HG02798 (cell line): Measurements from ENCODE around the gene PDCL3.
A peak's percentile ranks its signal among the peaks of the same experiment; 100 is the strongest.

Source experiments
- ATAC-seq: cut with Tn5 transposase; IDR thresholded peaks from one replicate; pipeline ENCODE4 v1.9.1; 2021; ENCODE audit warnings: mild to moderate bottlenecking; ENCODE audit not compliant: unreplicated experiment, poor library complexity

PDCL3 gene

GRCh38 chr2:100556746-100557145 lies 6.0 kb upstream of the PDCL3 start:
- no peak for ATAC-seq

- no peak for ATAC-seq
Observed at GRCh38 chr2:100560216-100560830, 2.5 kb upstream of the PDCL3 start.

GRCh38 chr2:100561191-100561590 lies 1.6 kb upstream of the PDCL3 start:
- ATAC-seq = no peak

- peak; percentile 5 for ATAC-seq
Observed at GRCh38 chr2:100563407-100564247, 834 bp downstream of the PDCL3 start.

GRCh38 chr2:100568989-100569388 lies 6.2 kb downstream of the PDCL3 start:
- no peak for ATAC-seq

GRCh38 chr2:100571668-100572067 lies 8.9 kb downstream of the PDCL3 start:
- ATAC-seq = no peak

GRCh38 chr2:100577777-100578176 lies 15.0 kb downstream of the PDCL3 start:
- ATAC-seq = no peak

- peak; percentile 54 for ATAC-seq
Observed at GRCh38 chr2:100580367-100581276, 17.8 kb downstream of the PDCL3 start.

GRCh38 chr2:100581277-100581612 lies 18.5 kb downstream of the PDCL3 start:
- no peak for ATAC-seq

GRCh38 chr2:100584816-100585215 lies 22.0 kb downstream of the PDCL3 start:
- ATAC-seq = no peak

GRCh38 chr2:100588071-100588786 lies 25.4 kb downstream of the PDCL3 start:
- peak; percentile 74 for ATAC-seq

GRCh38 chr2:100589527-100589926 lies 26.7 kb downstream of the PDCL3 start:
- ATAC-seq = no peak

- no peak for ATAC-seq
Observed at GRCh38 chr2:100592226-100592625, 29.4 kb downstream of the PDCL3 start.

- no peak for ATAC-seq
Observed at GRCh38 chr2:100596465-100596864, 33.7 kb downstream of the PDCL3 start.

GRCh38 chr2:100599566-100599965 lies 36.8 kb downstream of the PDCL3 start:
- no peak for ATAC-seq

- ATAC-seq = no peak
Observed at GRCh38 chr2:100601661-100602060, 38.9 kb downstream of the PDCL3 start.

GRCh38 chr2:100603414-100603813 lies 40.6 kb downstream of the PDCL3 start:
- no peak for ATAC-seq

GRCh38 chr2:100603948-100604633 lies 41.3 kb downstream of the PDCL3 start:
- ATAC-seq = no peak

GRCh38 chr2:100606332-100606725 lies 43.5 kb downstream of the PDCL3 start:
- no peak for ATAC-seq
